AG08395 (cell line): ENCODE results near the gene VAV2.
"Not testable (repeated sequence)": the region's sequence is repeated elsewhere in the genome, so short reads cannot be mapped to it uniquely, and the experiment has no call there.

Experiments used
- DNase-seq: peaks from one replicate; pipeline ENCODE4 v3.0.0; 2012; ENCODE audit warnings: mixed read lengths, low spot score

The VAV2 gene

DNA sequence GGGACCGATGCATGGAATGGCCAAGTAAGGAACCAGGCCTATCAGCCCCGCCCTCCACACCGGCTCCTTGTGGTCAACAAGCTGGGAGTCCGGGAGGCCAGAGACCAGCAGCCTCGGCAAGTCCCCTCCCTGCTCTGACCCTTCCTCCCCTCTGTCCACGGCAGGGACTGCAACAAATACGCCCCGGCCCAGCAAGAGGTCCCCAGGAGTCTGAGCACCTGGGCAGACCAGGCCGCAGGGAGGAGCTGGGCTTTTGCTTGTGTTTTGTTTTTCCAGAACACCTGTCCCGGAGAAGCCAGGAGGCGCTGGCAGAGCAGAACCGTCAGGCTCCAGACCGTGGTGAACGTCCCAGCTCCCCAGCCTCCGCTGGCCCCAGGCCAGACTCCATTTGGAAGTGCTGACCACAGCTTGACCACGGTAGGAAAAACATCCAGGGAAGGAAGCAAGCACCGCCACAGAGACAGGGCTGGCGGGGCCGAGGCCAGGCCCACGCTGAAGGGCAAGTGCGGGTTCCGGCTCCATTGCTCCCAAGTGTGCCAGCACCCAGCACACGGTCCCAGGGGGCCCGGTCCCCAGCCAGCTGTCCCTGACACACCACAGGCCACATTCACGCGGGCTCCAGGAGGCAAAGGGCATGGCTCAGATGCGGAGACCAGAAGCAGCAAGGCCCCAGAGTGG lies 56.7 kb downstream of the VAV2 start:
- DNase-seq: no peak

DNA sequence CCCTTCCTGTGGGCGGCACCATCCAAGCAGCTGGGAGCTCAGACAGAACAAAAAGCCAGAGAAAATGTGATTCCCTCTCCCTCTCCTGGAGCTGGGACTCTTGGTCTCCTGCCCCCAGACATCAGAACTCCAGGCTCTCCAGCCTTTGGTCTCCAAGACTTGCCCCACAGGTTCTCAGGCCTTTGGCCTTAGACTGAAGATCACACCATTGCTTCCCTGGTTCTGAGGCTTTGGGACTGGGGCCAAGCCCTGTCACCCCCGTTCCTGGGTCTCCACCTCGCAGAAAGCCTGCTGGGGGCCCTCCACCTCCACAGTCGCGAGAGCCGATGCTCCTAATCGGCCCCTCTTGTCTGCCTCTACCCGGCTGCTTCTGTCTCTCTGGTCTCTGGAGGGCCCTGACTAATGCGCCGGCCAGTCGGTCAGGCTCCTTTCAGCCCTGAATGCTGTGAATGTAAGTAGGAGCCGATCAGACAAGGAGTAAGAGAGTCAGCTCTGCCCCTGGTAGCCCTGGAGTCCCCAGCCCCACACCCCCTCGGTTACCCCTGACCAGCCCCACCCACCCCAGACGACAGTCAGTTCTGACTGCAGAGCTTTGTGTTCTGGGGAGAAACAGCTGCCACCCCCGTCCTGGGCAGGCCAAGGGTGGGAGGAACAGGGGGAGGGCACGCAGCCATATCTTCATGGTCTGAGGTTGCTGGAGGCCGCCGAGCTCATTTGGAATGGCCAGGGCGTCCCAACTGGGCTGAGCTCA lies 57.5 kb downstream of the VAV2 start:
- DNase-seq: no peak

DNA sequence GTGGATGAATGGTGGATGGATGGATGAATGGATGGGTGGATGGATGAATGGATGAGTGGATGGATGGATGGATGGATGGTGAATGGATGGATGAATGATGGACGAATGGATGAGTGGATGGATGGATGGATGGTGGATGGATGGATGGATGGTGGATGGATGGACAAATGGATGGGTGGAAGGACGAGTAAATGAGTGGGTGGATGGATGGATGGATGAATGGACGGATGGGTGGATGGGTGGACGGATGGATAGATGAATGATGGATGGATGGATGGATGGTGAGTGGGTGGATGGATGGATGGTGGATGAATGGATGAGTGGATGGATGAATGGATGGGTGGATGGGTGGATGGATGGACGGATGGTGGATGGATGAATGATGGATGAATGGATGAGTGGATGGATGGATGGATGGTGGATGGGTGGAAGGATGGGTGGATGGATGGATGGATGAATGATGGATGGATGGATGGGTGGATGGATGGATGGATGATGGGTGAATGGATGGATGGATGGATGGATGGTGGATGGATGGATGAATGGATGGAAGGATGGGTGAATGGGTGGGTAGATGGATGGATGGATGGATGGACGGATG lies 58.6 kb downstream of the VAV2 start:
- no peak for DNase-seq

DNA sequence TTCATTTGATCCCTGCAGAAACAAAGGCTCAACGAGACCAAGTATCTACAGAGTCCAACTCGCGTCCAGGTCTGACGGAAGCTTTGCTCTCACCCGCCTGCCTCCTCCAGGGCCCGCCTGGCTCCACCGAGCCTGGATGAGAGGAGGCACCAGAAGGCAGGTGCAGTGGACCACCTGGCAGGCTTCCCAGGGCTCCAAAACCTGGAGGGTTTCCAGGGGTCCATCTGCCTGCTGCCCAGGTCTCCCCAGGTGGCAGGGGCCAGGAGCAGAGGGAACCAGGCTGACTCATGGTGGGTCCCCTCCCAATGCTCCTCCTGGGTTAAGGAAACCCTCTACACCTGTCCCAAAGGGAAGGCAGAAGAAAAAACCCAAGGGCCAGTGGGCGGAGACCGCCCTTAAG lies 59.5 kb downstream of the VAV2 start:
- no peak for DNase-seq

DNA sequence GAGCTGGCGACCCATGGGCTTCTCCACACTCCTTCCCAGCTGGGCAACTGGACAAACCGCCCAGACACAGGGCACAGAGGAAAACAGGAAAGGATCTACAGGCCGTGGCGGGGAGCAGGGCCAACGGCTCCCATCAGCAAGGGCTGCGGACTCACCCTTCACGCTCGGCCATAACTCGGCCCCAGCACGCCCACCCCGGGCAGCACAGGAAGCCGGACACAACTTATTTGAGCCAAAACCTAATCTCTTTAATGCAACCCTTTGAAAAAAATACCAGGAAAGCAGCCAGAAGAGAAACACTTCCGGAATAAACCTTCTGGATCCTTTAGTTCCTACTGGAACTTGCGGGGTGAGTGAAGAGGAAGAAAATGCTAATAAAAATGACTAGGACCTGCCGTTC lies 59.9 kb downstream of the VAV2 start:
- DNase-seq: no peak

DNA sequence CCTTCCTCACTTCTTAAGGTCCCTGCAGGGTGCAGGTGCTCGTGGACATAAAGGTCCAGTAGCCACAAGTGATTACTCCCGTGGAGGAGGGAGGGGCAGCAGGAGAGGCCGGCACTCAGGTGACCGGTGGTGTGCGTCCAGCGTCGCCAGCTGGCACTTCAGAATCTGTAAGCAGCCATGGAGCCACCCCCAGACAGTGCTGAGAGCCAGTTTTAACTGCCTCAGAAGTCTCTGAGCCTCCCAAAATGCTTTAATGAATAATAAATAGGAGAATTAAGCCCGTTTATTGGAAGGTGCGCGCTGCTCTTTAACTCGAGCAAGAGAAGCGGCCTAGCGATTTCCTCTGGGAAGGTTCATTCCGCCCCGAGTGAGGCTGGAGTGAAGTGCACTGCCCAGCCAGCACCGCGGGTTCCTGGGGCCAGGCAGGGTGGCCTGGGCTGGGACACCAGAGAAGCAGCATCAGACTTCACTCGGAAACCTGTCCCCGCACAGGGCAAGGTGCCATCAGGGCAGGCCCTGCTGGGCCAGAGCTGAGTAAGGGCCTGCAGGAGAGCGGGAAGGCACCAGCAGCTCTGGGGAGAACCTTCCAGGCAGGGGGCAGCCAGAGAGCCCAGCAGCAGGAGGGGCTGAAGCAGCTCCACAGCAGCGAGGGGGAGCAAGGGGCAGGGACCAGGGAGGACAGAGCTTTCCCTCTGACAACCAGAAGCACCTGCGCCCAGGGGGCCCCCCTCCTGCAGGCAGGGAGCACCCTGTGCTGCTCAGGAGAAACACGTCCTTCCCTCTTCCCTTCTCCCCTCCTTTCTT lies 61.2 kb downstream of the VAV2 start:
- no peak for DNase-seq

DNA sequence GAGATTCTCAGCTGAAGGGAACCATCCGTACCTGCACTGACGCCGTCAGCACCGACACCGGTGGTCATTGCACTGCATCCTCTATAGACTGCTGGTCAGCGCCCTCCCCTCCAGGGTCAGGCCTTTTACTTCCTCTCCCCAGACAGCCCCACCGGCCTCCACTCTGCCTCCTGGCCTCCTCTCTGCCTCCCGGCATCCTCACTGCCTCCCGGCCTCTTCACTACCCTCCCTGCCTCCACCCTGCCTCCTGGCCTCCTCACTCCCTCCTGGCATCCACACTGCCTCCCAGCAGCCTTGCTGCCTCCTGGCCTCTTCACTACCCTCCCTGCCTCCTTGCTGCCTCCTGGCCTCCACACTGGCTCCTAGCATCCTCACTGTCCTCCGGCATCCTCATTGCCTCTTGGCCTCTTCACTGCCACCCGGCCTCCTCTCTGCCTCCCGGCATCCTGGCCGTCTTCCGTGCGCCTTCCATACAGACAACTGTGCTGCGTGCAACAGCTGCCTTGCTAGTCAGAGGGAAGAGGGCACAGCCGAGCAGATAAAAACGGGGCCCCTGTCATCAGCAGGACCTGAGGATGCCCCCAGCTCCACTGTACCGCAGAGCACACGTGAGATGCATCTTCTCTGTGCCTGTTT lies 62.0 kb downstream of the VAV2 start:
- DNase-seq: no peak

DNA sequence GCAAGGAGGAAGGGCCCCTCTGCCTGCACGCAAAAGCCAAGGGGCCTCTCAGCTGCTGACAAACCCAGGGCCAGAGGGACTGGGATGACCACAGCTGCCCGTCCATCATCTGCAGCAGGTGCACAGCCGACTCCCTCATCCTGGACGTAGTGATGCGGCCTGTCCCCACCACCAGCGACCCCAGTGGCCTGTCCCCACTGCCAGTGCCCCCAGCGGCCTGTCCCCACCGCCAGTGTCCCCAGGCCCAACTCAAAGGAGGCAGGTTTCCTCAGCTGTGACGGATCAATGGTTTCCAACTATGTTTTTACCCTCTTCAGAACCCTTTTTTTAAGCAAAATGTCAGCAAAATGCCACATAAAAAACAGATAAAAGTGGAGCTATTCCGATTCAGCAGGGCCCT lies 62.5 kb downstream of the VAV2 start:
- DNase-seq: no peak

DNA sequence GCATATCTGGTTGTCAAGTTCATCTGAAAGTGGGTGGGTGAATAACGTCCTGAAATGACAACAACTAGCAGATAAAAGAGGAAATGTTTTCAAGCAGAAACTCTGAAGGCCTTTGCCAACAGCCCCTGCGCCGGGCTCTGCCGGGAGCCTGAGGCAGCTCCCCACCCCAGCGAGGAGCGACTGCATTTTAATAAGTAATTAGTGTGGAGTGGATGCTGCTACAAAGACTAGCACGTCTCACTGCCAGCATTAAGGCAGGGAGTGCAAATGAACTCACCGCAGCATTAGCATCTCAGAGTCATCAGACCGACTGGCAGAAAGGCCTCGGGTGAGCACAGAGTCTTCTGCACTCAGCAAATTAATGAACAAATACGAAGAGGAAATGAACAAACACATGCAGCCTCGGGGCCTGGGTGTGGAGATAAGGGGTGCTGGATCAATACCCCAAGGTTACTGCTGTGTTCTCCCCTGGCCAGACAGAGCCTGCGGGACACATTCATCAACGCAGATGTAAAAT lies 63.8 kb downstream of the VAV2 start:
- DNase-seq: no peak

DNA sequence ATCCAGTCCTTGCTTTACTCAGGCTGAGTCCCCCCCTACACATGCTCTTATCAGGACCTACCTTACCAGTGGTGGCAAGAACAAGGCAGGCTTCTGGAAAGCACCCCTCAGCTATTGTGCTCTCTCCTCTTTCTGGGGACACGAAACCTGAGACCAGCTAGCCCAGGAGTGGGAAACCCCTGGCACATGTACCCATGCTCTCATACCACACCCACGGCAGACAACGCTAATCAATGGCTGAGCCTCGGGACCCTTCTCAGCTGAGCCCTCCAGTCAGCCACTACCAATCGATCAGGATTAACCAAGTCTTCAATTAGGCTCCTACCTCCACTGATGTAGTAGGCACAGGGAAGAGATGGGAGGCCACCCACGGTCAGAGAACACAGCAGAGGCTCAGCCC lies 65.1 kb downstream of the VAV2 start:
- DNase-seq: no peak

DNA sequence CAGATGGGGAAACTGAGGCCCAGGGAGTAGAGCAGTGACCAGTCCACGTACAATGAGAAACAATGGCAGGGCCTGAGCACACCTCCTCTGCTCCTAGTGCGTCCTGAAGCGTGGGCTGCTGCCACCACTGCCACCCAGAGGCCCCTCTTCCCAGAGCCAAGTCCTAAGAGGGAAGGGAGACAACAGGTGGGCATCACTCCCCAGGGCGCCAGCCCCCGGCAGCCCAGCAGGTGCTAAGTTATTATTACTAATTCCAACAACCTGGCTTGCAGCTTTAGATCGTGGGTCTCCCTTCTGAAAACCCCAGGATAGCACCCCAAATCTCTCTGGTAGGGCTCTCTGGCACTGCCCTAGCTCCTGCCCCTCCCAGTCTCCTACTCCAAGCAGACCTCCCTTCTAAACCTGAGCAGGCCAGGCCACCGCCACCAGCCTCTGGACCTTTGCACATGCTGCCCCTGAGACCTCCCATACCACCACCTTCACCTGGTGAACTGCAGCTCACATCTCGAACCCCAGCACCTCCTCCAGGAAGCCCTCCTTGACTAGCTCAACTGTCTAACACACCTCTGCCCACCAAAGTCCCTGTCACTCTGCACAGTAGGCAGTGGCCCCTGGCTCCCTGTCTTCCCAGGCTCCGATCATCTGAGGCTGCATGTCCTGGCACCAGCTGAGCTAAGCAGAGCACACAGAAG lies 65.8 kb downstream of the VAV2 start:
- no peak for DNase-seq

DNA sequence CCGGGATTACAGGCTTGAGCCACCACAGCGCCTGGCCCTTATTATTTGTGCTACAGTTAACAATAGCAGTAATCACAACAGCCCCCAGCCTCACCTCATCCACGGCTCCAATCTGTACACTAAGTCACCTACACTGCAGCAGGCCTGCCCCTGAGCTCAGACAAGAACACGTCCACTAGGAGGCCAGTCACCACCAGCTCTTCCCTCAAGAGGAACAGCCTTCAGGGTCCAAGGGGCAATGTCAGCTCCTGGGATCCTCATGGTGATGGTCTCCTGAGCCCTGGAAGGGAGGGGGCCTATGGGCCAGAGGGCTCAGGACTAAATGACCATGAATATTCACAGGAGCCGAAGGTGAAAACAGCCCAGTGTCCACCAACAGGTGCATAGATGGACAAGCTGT lies 67.7 kb downstream of the VAV2 start:
- no peak for DNase-seq

DNA sequence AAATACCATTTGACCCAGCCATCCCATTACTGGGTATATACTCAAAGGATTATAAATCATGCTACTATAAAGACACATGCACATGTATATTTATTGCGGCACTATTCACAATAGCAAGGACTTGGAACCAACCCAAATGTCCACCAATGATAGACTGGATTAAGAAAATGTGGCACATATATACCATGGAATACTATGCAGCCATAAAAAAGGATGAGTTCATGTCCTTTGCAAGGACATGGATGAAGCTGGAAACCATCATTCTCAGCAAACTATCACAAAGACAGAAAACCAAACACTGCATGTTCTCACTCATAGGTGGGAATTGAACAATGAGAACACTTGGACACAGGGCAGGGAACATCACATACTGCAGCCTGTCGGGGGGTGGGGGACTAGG lies 68.5 kb downstream of the VAV2 start:
- DNase-seq: not testable (repeated sequence)

DNA sequence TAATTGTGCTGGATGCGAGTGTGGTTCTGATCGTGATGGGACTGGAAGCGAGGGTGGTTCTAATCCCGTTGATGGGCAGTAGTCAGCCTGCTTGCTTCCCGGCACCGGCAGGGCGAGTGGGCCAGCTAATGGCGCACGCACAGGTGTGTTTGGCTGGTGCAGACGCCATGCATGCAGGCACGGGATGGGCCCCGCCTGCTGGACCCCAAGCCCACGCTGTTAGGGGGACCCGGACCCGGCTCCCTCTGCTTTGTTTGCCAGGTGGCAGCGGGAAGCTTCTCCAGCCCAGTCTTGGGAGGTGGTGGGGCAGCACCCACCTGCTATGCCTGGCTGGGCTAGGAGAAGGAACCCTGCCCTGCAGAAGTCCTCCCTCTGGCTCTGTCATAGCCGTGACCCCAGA lies 70.3 kb downstream of the VAV2 start:
- DNase-seq: no peak

DNA sequence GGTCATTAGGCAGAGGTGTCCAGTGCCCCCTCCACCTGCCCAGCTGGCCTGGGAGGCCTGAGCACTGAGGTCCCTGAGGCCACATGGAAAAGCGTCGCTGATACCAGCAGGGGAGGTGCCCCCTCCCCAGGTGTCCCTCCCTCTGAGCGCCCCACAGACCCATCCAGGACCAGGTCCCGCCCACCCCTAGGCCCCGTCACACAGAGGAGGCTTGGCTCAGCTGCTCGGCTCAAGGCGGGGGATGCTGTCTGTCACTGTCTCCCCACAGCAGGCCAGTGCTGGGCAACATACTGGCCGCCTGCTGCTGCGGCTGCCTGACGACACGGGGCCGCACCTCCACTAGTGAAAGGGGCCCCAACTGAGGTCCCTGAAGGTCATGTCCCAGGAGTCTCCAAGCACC lies 71.7 kb downstream of the VAV2 start:
- DNase-seq: no peak

DNA sequence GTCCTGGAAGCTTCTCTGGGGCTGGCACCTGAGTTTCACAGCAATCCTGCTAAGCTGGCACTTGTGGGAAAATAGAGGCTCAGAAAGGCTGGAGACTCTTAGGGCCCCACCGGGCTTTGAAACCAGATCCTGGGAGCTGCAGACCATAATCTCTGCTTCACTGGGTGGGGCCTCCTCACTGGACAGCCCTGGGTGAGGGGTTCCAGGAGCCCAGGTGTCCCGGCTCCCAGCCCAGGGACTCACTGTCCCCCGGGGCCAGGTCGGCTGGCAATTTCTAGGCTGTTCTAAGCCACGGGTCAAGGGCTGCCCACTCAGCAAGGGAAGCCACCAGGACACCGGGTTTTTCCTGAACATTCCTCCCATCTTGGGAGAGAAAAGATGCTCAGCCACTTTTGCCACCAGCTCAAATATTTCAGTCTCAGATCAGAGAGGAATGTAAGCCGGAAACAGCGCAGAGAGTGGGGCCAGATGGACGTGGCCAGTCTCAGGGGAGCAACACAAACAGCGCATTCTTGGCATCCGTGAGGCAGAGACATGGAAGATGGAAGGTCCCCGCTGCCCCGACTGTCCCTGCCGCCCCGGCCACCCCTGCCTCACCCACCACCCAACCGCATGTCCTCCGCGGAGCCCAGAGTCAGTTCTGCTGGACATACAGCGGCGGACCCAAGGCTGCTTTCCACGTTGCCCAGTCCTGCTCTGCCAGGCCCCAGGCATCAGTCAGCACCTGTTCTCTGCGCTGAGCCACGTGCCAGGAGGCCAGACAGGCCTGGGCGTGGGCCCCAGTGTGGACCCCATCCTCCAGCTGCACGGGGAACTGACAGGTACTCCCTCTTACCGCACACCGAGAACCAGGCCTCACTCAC lies 72.6 kb downstream of the VAV2 start:
- no peak for DNase-seq

DNA sequence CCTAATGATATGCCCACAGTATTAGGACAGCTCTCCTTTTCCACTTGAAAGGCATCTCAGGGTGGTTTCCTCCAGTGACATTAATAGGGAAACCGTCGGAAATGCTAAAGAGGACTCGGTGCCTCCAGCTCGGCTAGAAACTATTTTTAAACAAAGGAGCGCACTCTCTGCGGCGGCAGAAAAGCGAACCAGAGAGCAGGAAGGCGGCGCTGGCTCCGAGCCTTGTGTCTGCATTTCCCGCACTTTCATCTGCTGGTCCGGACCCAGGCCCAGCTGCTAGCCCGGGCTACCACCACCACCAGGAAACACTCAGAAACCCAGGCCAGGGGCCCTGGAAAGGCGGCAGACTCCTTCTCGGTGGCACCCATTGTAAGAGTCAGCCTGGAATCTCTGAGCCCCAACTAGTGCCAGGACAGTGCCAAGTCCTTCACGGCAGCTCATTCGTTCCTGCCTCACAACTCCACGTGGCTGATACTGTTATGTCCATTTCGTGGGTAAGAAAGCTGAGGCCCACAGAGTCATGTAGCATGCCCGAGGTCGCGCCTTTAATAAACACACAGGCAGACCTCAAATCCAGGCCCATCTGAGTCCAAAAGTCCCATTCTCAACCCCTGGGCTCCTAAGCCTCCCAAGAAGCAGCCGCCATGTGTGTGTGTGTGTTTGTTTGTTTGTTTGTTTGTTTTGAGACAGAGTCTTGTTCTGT lies 73.9 kb downstream of the VAV2 start:
- no peak for DNase-seq

DNA sequence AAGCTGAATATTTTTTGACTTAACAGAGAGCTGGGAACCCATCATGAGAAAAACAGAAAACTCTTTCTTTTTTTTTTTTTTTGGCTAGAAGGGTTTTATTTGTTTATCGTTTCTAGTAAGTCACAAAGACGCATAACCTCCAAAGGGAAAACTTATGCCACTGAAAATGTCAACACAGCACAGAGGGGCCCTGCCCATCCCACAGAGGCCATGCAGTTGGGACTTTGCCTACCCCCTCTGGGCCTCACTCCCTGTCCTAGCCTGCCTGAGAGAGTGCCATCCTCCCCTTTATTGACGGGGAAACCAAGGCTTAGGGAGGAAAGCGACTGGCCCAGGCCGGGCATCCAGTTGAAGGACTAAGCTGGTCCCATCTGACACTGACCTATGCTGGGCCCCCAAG lies 74.7 kb downstream of the VAV2 start:
- no peak for DNase-seq

DNA sequence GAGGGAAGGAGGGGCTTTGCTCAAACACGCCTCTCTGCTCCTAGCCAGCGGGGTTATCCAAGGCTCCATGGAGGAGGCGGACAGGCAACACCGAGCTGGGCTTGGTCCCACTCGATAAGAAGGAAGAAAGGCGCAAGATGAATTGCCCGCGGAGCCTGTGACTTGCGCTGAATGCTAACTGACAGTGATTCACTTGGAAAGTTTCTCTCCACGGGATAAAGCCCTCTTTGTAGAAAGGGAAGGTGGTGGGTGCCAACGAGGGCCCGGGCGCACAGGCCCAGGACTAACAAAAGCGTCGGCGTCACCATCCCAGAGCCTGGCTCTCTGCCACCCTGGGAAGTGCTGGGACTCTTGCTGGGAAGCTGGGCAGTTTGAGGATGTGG lies 76.0 kb downstream of the VAV2 start:
- no peak for DNase-seq
